ENCODE measurements around the gene NUDCD2. TPM values are rescaled to one million over a fixed set of nuclear protein-coding genes. Genes with fewer than 3 reads are reported as not detected.

Gene NUDCD2
- total RNA-seq, 1 experiment from 2014 or later, result 56.8 TPM

GRCh38 chr5:163399923-163400322 lies 60.0 kb downstream of the NUDCD2 start:
- intact Hi-C loops (cut with micrococcal nuclease), result loop anchor here (10.0 kb wide), 2 partner anchors 295 to 1855 kb away; partner anchors contain the start of gene GABRB2
- Histone ChIP-seq H3K79me2 (ENCODE audit: insufficient read depth, low read length) (no peaks in the 10 kb centered on the region), H3K9me3 (ENCODE audit: control insufficient read depth in 1 of 2, insufficient read depth in 1 of 2, low read depth in 1 of 2, low read length in 2 of 2) (no peaks in the 10 kb centered on the region), H3K27me3 (ENCODE audit: insufficient read depth, low read length) (no peaks in the 10 kb centered on the region), H3K9ac (ENCODE audit: low read length) (no peak overlapping the region), H3K4me3 (replicated peaks in 1 of 2; ENCODE audit: low read depth in 1 of 2, low read length in 2 of 2) (no peak overlapping the region), H4K20me1 (ENCODE audit: insufficient read depth) (no peaks in the 10 kb centered on the region), H3K9me2 (ENCODE audit: insufficient read depth) (no peaks in the 10 kb centered on the region), H2AFZ (ENCODE audit: low read depth, low read length, poor library complexity, severe bottlenecking) (no peak overlapping the region), H3K4me2 (ENCODE audit: low read length) (no peak overlapping the region), H3K36me3 (ENCODE audit: control insufficient read depth in 1 of 2, insufficient read depth in 2 of 2, low read length in 2 of 2) (no peaks in the 10 kb centered on the region), H3K27ac (ENCODE audit: low read depth, low read length) (no peak overlapping the region), H3K4me1 (ENCODE audit: control insufficient read depth in 1 of 2, insufficient read depth in 2 of 2, low read length in 2 of 2) (peaks cover 0 to 5% of the 10 kb centered on the region in 2 experiments; a peak in 2 of 4 replicates)
- BruUV-seq (replicated peaks), result no TSS peak
- ChIA-PET RAD21 (ENCODE audit: low non-redundant PET in 1 of 2, low total read pairs in 2 of 2, uncharacterized antibody in 2 of 2, unreplicated experiment in 2 of 2) (no interaction called here), POLR2A (no interaction called here), CTCF (interaction anchor here (1.7 kb wide), 1 partner anchor 9 kb away, joined by 11 read pairs; no protein-coding TSS in a partner anchor)
- ATAC-seq (no peak), DNase-seq (ENCODE audit: low read depth, low spot score) (no peak)
- no peak for TF ChIP-seq ELF1 (IDR thresholded peaks at IDR 0.05; ENCODE audit: borderline replicate concordance, low read depth)
- no peak for TF ChIP-seq ATF3 (IDR thresholded peaks at IDR 0.05)
- no peak for TF ChIP-seq JUND (IDR thresholded peaks at IDR 0.05)
- no peak for TF ChIP-seq ZBTB33 (IDR thresholded peaks at IDR 0.05; ENCODE audit: extremely low read depth, insufficient replicate concordance, low read length)
- no peak for TF ChIP-seq SP1 (IDR thresholded peaks at IDR 0.05; ENCODE audit: low read depth)
- TF ChIP-seq ZFX (IDR thresholded peaks at IDR 0.05), result no peak
- TF ChIP-seq CEBPB (IDR thresholded peaks at IDR 0.05; ENCODE audit: low read depth), result no peak
- TF ChIP-seq EZH2 (IDR thresholded peaks at IDR 0.05), result no peak
- no peak for TF ChIP-seq MAX (IDR thresholded peaks at IDR 0.05)
- no peak for TF ChIP-seq SIN3A (IDR thresholded peaks at IDR 0.05; ENCODE audit: low read depth)
- no peak for TF ChIP-seq YY1 (IDR thresholded peaks at IDR 0.05; ENCODE audit: extremely low read depth, insufficient replicate concordance, low read depth, low read length)
- no peak for TF ChIP-seq CTCF (IDR thresholded peaks at IDR 0.05 in 2 of 3, conservative IDR thresholded peaks at IDR 0.05 in 1 of 3; ENCODE audit: borderline replicate concordance in 1 of 3, insufficient read depth in 1 of 3, low read depth in 2 of 3, low read length in 2 of 3)
- TF ChIP-seq CBX3 (IDR thresholded peaks at IDR 0.05; ENCODE audit: low read depth), result no peak
- no peak for TF ChIP-seq REST (IDR thresholded peaks at IDR 0.05; ENCODE audit: low read depth)
- TF ChIP-seq ZNF274 (IDR thresholded peaks at IDR 0.05; ENCODE audit: low read depth, low read length), result no peak
- no peak for TF ChIP-seq TCF7L2 (IDR thresholded peaks at IDR 0.05; ENCODE audit: borderline replicate concordance, extremely low read depth, insufficient read depth, insufficient read length)

Measured in HCT116 (cell line).